Activated CD4-positive, alpha-beta T cell treated with anti-CD3 and anti-CD28 coated beads for 48 hours (primary cell): Measurements from ENCODE around the gene VMP1.
A peak's percentile ranks its signal among the peaks of the same experiment; 100 is the strongest.
"Not testable (repeated sequence)": the region's sequence is repeated elsewhere in the genome, so short reads cannot be mapped to it uniquely, and the experiment has no call there.

Source experiments
- DNase-seq: peaks from one replicate; pipeline ENCODE4 v3.0.0-alpha.2; 2020

VMP1 gene

DNA sequence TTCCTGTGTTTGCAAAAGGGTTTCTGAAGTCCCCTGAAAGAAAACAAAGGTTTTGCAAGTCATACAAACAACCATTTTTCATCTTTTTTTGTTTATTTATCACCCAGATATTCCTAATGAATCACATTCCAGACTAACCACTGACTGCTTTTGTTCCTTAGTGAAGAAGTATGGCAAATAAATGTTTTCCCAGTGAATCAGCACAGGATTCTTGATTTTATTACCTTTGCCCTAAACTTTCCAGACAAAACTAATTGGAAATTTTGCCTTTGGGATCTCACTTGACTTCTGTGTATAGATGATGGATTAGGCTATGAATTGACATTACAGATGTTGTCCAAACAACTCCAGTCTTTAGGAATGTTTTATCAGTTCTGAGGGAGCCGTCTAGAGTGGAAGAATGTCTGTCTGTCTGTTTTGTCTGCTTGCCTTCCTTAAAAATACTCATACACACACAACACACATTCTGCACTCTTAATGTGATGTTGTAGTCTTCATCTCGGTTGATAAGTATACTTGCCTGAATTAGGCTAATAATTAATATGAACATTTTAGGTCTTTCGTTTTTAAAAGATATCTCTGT, 48.9 kb downstream of the VMP1 start:
- no peak for DNase-seq

DNA sequence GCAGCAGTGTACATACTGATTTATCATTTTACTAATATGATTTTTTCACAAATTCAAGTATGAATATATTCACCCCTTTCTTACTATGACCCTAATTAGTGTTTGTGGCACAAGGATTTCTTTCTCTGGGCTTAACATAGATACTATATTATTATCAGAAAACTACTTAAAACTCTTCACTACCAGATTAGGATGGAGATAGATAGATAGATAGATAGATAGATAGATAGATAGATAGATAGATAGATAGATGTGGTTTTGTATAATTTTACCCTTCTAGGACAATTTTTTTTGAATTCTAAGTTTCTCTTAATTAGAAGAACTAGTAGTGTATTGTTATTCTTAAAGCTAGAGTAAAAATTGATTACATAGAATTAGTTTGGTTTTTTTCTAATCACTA, 49.6 kb downstream of the VMP1 start:
- DNase-seq: no peak

DNA sequence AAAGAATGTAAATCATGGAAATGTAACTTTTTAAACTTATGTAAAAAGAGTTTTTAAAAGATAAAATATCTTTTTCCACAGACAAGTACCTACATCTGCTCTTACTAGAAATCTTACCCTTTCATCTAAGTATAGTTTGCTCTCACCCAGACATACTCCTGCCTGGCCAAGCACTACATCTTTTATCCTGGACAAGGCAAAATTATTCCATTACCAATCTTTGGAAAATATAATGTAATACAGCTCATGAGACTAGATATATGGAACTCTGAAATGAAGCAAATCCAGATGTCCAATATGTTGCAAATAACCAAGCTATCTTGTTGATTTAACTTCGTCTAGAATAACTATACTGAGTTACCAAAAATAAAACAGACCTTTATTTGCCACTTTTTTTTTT, 50.0 kb downstream of the VMP1 start:
- no peak for DNase-seq

DNA sequence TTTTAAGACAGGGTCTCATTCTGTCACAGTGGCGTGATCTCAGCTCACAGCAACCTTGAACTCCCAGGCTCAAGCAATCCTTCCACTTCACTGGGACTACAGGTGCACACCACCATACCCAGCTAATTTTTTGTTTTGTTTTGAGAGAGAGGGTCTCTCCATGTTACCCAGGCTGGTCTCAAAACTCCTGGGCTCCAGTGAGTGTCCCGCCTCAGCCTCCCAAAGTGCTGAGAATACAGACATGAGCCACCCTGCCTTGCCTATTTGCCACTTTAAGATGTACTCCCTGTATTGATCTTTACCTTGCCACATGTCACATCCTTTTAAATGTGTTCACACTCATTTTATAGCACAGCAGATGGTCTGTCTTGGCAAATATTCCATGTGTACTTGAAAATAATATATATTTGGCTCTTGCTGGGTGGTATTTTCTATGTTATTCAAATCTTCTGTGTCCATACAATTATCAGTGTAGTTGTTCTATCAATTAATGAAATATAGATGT, 50.5 kb downstream of the VMP1 start:
- no peak for DNase-seq

DNA sequence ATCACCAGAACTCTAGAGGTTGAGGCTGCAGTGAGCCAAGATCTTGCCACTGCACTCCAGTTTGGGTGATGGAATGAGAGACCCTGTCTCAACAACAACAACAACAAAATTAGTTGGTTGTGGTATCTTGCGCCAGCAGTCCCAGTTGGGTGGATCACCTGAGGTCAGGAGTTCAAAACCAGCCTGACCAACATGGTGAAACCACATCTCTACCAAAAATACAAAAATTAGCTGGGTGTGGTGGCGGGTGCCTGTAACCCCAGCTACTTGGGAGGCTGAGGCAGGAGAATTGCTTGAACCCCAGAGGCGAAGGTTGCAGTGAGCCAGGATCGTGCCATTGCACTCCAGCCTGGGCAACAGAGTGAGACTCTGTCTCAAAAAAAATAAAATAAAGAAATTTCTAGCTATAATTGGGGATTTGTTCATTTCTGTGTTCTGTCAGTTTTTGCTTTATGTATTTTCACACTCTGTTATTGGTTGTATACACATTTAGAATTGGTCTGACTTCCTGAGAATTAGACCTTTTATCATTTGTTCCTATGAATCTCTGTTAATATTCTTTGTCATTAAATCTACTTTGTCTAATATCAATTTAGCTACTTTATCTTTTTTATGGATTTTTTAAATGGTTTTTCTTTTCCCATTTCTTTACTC, 51.7 kb downstream of the VMP1 start:
- DNase-seq: not testable (repeated sequence)

DNA sequence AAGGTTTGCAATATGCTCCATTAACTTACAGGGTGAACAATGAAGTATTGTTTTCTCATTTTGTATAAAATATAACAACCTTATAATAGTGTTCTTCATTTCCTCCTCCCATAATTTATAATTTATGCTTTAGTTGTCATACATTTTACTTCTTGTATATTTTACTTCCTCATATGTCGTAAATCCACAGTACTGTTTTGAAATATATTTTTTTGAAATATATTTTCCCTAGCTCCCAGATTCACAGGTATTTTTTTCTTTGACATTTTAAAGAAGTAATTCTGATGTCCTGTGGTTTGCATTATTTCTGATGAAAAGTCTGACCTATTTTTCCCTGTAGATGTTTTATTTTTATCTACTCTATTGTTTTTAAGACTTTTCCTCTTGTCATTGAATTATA, 52.7 kb downstream of the VMP1 start:
- DNase-seq: no peak

DNA sequence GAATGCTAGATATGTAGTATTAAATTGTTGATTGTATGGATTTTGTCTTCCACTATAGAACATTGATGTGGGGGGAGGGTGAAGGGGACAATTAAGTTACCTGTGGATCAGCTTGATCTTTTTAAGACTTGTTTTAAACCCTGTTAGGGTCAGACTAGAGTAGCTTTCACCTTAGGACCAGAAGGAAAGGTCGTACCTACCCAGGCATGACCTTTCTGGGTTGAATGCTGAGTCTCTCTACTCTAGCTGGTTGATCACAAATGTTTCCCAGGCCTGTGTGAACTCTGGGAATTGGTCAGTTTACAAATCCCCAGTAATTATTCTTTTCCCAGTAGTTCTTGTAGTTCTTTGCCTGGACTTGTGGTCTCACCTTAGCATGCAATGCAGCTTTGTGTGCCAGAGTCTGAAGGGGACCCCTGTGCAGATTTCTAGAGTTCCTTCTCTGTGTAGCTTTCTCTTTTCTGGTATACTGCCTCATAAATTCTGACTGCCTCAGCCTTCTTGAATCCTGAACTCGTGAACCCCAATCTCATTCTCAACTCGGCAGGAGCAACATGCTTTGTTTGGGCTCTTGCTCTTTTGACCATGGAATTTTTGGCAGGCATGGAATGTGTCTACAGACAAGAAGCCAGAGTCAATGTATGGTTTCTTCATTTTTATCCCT, 54.1 kb downstream of the VMP1 start:
- DNase-seq: no peak

DNA sequence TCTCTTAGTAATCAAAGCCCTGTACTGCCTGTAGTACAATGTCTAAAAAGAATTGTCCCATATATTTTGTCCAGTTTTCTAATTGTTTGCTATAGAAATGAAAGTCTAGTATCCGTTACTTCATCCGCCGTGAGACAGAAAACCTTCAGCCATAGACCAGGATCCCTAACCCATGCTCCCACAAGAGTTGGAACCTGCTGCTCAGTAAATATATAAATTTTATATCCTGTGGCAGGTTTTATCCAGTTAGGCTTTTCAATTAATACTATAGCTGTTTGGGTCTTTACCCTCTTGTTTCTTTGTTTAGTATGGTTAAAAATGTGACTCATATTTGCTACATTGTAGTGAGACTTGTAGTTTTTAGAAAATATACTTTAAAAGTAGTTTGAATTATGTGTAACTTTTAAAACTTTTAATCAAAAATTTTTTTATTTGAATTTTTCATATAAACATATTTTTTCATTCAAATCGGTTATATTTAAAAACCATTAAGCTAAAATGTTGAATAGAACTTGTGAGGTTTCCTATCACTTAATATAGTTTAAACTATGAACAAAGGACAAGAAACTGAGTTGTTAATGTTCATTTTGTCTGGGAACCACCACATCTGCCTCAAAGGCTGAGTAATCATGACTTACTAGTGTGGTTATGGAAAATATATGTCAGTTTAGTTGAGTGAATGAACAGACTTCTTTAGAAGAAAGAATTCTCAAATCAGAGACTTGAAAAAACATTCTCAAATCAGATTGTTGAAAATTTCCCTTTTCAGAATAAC, 54.8 kb downstream of the VMP1 start:
- DNase-seq: no peak

DNA sequence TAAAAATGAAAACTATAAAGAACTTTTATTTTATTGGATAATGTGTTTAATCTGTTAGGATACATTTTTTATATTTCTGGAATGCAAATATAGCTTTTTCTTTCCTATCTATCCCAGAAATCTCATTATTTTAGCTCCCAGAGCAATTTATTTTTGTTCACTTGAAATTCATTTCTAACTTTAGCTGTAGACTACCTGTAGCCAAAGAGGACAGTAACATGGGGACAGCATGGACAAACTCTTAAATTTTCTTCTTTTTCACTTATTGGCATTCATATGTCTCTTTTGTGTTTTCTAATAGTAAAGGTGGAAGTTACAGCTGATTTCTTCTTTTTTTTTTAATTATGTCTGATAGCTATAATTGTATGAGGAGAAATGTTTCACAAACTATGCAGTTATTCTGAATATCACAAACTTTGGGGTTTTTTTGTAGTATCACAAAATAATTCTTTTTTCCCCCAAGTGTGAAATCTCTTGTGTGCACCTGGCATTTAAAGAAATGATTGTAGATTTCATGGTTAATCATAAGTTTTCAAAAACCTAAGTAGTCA, 55.4 kb downstream of the VMP1 start:
- DNase-seq: no peak

DNA sequence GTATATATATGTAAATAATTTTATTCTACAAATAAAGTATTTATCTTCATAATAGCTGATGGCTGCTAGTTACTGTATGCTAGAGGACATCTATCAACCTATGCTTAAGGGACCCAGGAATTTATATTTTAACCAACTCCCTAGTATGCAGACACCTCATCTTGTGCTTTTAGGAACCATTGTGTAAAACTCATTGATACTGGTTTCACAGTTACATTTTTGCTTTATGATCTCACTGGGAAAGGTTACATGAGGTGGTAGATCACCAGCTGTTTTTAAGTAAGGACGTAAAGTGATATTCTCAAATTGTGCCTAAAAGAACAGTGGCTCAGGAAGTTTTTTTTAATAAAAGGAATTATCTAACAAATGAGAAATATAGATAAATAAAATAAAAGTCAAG, 56.4 kb downstream of the VMP1 start:
- DNase-seq: no peak

DNA sequence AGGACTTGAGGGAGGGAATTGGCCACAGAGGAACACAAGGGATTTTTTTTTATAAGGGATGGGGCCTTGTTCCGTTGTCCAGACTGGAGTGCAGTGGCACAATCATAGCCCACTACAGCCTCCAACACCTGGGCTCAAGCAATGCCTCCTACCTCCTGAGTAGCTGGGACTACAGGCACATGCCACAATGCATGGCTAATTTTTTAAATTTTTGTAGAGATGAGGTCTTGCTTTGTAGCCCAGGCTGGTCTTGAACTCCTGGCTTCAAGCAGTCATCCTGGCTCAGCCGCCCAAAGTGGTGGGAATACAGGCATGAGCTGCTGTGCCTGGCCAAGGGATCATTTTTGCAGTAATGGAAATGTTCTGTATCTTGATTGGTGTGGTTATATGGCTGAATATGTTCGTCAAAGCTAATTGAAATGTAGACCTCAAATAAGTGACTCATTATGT, 56.9 kb downstream of the VMP1 start:
- peak; percentile 49 for DNase-seq

DNA sequence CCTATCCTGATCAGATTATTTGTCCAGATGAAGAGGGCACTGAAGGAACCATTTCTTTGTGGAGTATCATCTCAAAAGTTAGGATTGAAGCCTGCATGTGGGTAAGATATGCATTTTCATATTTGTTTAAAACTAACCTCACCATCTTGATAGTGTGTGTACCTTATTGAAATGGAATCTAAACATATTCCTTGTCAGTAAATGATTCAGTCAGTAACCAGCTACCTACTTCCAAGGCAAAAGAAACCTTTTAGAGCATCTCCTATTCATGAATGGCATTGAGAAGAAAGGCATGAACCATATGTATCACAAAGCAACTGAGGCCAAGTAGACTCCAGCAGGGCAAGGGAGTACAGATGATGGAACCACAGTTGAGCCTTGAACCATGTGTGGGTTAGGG, 57.6 kb downstream of the VMP1 start:
- DNase-seq: no peak

DNA sequence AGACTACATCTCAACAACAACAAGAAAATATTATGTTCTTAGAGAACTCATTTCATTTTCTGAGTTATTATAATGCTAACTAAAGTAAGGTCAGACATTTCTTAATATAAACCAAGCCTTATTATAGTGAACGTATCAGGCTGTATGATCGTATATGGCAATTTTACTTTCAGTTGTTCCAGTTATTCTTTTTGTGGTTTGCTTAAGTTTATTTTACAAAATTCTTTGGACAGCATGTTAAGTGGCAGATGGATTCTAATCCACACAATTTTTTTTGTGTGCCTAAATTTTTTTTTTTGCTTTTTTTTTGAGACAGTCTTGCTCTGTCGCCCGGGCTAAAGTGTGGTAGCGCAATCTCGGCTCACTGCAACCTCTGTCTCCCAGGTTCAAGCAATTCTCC, 59.0 kb downstream of the VMP1 start:
- DNase-seq: no peak

DNA sequence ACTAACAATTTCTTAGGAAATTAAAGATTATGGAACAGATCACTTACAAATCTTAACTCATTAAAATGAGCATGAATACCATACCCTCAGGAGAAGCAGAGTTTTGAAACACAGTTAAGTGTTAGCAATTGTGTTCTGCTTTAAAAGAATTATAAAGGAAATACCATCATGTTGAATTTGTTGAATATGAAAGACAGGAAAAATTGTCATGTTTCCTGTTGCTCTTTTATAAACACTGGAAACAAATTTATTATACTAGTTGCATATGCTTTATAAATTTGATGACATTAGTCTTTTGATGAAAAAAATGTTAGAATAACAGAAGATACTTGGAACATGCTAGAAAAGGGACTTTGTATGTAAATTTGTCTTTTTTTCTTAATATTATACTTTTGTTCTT, 59.7 kb downstream of the VMP1 start:
- no peak for DNase-seq

DNA sequence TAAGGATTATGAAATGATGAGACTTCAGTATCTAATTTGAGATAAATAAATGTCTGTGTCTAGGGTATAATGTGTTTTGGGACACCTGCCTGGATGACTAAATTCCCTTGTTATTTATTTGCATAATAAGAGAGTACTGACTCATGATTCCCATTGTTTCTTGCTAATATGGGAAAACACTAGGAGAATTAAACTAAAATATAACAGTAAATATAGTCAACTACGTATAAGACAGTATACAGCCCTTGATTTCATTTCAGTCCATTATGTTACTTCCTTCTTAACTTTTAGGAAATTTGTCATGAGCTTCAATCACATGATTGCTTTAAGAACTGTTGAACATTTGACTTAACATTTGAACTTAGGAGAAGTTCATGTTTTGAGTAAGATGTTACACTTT, 62.4 kb downstream of the VMP1 start:
- no peak for DNase-seq

DNA sequence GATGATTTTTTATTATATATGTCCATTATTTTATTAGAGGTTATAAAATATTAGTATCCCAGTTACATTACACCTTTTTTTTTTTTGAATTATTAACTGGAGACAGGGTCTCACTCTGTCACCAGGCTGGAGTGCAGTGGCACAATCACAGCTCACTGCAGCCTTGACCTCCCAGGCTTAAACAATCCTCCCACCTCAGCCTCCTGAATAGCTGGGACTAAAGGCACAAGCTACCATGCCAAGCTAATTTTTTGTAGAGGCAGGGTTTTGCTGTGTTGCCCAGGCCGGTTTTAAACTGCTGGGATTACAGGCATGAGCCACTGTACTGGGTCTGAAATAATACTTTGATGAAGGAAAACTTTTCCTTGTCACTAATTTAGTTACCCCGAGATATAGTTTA, 63.6 kb downstream of the VMP1 start:
- no peak for DNase-seq

DNA sequence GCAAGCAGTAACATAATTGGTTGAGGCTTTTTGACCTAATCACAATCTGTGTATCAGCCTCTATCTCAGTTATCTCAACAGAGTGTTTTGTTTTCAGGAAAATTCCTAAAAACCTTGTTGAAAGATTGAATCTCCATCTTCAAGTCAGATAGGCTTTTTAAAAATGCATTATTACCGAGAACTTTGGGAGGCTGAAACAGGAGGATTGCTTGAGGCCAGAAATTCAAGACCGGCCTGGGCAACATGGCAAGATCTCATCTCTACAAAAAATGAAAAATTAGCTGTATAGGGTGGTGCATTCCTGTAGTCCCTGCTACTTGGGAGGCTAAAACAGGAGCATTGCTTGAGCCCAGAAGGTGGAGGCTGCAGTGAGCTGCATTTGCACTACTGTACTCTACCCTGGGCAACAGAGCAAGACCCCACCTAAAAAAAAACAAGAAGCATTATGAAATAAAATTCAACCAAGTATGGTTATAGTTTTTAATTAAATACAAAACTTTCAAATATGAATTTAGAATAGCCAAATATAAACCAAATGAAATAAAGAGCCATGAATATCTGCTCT, 68.4 kb downstream of the VMP1 start:
- no peak for DNase-seq

DNA sequence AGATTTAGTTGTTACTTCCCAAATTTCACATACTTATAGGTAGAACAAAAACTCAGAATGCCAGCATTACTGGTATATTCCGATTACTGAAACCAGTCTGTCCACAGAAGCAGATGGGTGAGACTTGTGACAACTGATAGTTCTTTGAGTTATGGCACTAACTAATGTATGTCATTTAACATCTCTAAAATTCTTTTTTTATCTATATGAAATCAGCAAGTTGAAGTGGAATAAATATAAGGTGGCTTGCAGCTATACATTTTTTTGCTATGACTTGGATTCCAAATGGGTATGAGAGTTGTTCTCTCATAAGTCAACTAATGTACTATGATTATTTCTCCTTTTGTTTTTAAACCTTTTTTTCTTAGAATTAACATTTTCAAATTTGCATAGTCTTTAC, 69.1 kb downstream of the VMP1 start:
- DNase-seq: no peak

DNA sequence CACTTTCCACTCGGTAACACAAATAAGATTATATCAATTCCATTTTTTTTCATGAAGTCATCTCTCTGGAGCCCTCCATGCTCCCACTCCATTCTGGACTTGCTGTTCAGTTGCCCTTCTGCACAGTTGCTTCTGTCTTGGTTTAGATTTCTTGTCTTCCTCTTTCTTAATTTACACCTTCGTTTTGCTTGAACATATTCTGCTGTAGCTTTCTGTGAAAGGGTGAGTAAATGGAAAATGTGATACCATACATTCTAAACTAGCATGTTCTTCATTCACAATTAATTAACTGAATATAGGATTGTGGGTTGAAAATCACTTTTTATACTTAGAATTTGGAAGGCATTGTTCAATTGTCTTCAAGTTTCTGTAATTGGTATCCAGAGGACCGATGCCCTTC, 69.6 kb downstream of the VMP1 start:
- no peak for DNase-seq

DNA sequence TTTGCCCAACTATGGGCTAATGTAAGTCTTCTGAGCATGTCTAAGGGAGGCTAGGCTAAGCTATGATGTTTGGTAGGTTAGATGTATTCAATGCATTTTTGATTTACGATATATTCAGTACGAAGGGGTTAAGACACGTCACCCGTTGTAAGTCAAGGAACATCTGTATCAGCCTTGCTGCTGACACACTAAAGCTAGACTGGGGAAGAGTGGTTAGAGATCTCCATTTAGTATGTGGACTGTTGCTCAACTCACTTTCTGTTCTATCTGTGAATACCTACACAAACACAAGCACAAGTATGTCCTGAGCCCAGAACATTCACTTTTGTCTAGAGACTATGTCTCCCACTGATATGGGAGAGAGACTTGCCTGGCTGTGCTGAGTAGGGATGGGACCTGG, 71.5 kb downstream of the VMP1 start:
- DNase-seq: no peak

DNA sequence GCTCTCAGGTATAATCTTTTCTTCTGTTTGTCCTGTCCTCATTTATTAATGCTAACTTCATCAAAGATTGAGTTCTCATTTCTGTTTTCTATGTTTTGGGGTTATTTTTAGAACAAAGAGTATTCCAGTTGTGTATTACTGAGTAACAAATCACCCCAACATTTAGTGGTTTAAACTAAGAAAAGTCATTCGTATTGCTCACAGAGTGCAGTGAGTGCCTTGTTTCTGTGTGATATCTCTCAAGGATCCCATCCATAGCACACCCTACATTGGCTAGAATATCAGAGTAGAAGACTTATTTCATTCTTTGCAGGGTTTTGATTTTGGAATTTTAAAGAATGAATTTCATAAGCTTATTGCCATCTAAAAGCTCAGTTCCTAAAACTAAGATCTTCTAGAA, 72.1 kb downstream of the VMP1 start:
- DNase-seq: no peak

DNA sequence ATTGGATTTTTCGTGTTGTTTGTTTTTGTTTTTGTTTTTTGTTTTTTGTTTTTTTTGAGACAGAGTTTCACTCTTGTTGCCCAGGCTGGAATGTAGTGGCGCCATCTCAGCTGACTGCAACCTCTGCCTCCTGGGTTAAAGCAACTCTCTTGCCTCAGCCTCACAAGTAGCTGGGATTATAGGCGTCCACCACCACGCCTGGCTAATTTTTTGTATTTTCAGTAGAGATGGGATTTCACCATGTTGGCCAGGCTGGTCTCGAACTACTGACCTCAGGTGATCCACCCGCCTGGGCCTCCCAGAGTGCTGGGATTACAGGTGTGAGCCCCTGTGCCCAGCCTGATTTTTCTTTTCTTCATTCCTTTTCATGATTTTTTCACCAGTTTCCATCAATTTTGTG, 73.1 kb downstream of the VMP1 start:
- DNase-seq: not testable (repeated sequence)
